Measurements from ENCODE around the gene SERPINA6. TPM values are rescaled to one million over a fixed set of nuclear protein-coding genes. Genes with fewer than 3 reads are reported as not detected.
"Not testable (repeated sequence)": the region's sequence is repeated elsewhere in the genome, so short reads cannot be mapped to it uniquely, and the experiment has no call there.

The SERPINA6 gene
- total and polyA plus RNA-seq, 2 donors, result 0.14 TPM; not detected in 1

GRCh38 chr14:94288610-94289465 is 34.3 kb downstream of the SERPINA6 start:
- DNase-seq (ENCODE audit: extremely low spot score), result no peak
- 61% methylated on average over 14 of the region's 14 CpGs for WGBS
- Histone ChIP-seq H3K4me3 (ENCODE audit: low read depth, low read length) (no peak overlapping the region), H3K36me3 (ENCODE audit: insufficient read depth) (no peaks in the 10 kb centered on the region), H3K4me1 (ENCODE audit: insufficient read depth) (no peaks in the 10 kb centered on the region), H3K27ac (ENCODE audit: low read depth) (no peak overlapping the region)

GRCh38 chr14:94285158-94285557 is 38.0 kb downstream of the SERPINA6 start:
- no peak for DNase-seq (ENCODE audit: extremely low spot score)
- Histone ChIP-seq H3K4me1 (ENCODE audit: insufficient read depth) (no peaks in the 10 kb centered on the region), H3K36me3 (ENCODE audit: insufficient read depth) (no peaks in the 10 kb centered on the region), H3K27ac (ENCODE audit: low read depth) (no peak overlapping the region), H3K4me3 (ENCODE audit: low read depth, low read length) (no peak overlapping the region)

DNA sequence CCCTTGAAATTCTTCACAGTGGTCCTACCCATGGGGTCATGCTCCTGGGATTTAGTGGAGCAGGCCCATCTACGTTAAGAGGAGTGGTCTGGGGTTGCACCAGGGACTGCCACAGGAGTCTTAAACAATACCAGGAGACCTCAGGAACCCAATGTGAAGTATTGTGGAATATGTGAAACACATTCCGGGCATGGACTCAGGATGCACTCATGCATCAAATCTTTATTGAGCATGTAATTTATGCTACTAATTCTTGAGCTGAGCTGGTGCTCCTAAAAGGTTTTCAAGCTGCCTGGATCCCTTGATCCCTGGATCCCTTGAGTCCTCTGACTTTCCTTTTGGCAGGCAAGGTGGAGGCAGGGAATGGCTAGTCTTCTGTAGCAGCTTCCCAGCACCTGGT is 38.9 kb downstream of the SERPINA6 start:
- Histone ChIP-seq H3K4me1 (ENCODE audit: insufficient read depth) (no peaks in the 10 kb centered on the region), H3K27ac (ENCODE audit: low read depth) (no peak overlapping the region), H3K36me3 (ENCODE audit: insufficient read depth) (no peaks in the 10 kb centered on the region), H3K4me3 (ENCODE audit: low read depth, low read length) (no peak overlapping the region)
- no peak for DNase-seq (ENCODE audit: extremely low spot score)
- 76% methylated on average over 2 of the region's 2 CpGs for WGBS

DNA sequence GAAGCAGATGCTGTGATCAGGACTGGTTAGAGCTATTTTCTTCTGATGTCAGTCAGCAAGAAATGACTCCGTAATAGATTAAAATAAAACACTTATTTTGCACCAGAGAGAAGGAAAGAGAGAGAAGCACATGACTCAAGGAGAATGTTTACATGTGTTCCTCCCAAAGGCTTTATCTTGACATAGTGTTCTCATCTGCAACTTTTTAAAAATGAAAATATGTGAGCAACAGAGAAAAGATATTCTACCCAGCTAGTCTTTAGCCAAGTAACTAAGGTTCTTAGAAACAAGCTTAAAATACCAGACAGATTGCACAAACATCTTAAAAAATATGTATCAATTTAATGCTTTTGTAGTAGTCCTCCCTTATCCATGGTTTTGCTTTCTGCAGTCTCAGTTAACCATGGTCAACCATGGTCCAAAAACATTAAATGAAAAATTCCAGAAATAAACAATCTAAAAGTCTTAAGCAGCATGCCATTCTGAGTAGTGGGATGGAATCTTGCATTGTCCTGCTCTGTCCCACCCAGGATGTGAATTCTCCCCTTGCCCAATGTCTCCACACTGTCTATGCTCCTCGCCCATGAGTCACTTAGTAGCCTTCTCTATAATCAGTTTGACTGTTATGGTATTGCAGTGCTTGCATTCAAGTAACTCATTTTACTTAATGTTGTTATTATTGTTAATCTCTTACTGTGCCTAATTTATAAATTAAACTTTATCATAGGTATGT is 40.0 kb downstream of the SERPINA6 start:
- no peak for DNase-seq (ENCODE audit: extremely low spot score)
- 67% methylated on average over 2 of the region's 2 CpGs for WGBS
- H3K27ac ChIP-seq (ENCODE audit: low read depth), result no peak overlapping the region
- H3K4me1 ChIP-seq (ENCODE audit: insufficient read depth), result no peaks in the 10 kb centered on the region
- no peaks in the 10 kb centered on the region for H3K36me3 ChIP-seq (ENCODE audit: insufficient read depth)
- no peak overlapping the region for H3K4me3 ChIP-seq (ENCODE audit: low read depth, low read length)

DNA sequence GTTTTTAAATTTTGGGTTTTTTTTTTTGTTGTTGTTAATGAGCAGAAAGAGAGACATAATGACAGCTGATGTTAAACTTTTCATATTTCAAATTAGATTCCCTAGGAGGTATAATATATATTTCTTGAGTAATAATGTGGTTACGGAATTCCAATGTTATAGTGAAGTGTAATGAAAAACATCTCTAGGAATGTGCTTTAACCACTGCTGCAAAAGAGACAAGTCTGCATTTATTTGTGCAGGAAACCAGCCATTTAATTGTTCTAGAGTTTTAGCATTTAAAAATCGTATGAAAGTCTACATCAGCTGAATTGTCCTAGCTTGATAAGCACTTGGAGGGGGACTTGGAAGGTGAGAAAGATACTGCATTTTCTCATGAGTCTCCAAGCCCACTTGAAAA is 44.4 kb downstream of the SERPINA6 start:
- H3K36me3 ChIP-seq (ENCODE audit: insufficient read depth), result no peaks in the 10 kb centered on the region
- H3K27ac ChIP-seq (ENCODE audit: low read depth), result no peak overlapping the region
- H3K4me1 ChIP-seq (ENCODE audit: insufficient read depth), result no peaks in the 10 kb centered on the region
- WGBS, result 56% methylated on average over 2 of the region's 2 CpGs
- no peak for DNase-seq (ENCODE audit: extremely low spot score)
- H3K4me3 ChIP-seq (ENCODE audit: low read depth, low read length), result no peak overlapping the region

DNA sequence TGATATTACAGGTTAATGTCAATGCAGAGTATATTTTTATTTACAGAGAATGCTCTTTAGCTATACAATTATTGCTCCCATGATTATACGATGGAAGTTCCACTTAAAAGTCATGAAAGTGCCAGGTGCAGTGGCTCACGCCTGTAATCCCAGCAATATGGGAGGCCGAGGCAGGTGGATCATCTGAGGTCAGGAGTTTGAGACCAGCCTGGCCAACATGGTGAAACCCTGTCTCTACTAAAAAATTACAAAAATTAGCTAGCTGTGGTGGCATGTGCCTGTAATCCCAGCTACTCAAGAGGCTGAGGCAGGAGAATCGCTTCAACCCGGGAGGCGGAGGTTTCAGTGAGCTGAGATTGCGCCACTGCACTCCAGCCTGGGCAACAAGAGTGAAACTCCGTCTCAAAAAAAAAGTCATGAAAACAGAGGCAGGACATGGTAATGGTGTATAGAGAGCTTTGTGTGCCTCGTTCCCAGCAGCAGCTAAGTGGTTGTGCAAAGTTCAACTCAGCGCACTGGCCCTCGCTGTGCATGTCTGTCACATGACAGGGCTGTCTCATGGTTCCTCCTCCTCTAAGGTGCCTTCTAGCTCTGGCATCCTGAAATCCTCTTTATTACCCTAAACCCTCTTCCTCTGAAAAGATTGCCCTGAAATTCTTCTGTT is 46.1 kb downstream of the SERPINA6 start:
- H3K4me1 ChIP-seq (ENCODE audit: insufficient read depth); H3K36me3 ChIP-seq (ENCODE audit: insufficient read depth); DNase-seq (ENCODE audit: extremely low spot score); H3K4me3 ChIP-seq (ENCODE audit: low read depth, low read length); H3K27ac ChIP-seq (ENCODE audit: low read depth): not testable (repeated sequence)
- 78% methylated on average over 11 of the region's 11 CpGs for WGBS

DNA sequence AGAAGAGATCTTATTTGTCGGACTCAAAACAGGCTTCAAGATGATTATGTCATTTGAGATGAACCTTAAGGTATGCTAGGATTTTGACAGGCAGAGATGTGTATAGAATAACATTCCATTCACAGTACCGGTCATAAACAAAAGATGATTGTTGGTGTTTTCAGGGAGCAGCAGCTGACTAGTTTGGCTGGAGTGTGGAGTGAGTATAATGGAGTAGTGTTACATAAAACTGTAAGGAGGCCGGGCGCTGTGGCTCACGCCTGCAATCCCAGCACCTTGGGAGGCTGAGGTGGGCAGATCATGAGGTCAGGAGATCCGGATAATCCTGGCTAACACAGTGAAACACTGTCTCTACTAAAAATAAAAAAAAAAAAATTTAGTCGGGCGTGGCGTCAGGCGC is 54.0 kb downstream of the SERPINA6 start:
- H3K36me3 ChIP-seq (ENCODE audit: insufficient read depth), result no peaks in the 10 kb centered on the region
- no peak overlapping the region for H3K27ac ChIP-seq (ENCODE audit: low read depth)
- DNase-seq (ENCODE audit: extremely low spot score), result no peak
- 77% methylated on average over 10 of the region's 10 CpGs for WGBS
- no peak overlapping the region for H3K4me3 ChIP-seq (ENCODE audit: low read depth, low read length)
- H3K4me1 ChIP-seq (ENCODE audit: insufficient read depth), result no peaks in the 10 kb centered on the region

GRCh38 chr14:94268582-94268981 is 54.6 kb downstream of the SERPINA6 start:
- WGBS, result 76% methylated on average over 7 of the region's 7 CpGs
- not testable (repeated sequence) for H3K4me1 ChIP-seq (ENCODE audit: insufficient read depth); H3K36me3 ChIP-seq (ENCODE audit: insufficient read depth); H3K4me3 ChIP-seq (ENCODE audit: low read depth, low read length); DNase-seq (ENCODE audit: extremely low spot score); H3K27ac ChIP-seq (ENCODE audit: low read depth)

- no peaks in the 10 kb centered on the region for H3K36me3 ChIP-seq (ENCODE audit: insufficient read depth)
- DNase-seq (ENCODE audit: extremely low spot score), result no peak
- no peak overlapping the region for H3K27ac ChIP-seq (ENCODE audit: low read depth)
- 51% methylated on average over 1 of the region's 1 CpG for WGBS
- no peaks in the 10 kb centered on the region for H3K4me1 ChIP-seq (ENCODE audit: insufficient read depth)
- no peak overlapping the region for H3K4me3 ChIP-seq (ENCODE audit: low read depth, low read length)
Measured at GRCh38 chr14:94267352-94267751, 55.8 kb downstream of the SERPINA6 start.

- not testable (repeated sequence) for DNase-seq (ENCODE audit: extremely low spot score); H3K36me3 ChIP-seq (ENCODE audit: insufficient read depth); H3K4me3 ChIP-seq (ENCODE audit: low read depth, low read length); H3K4me1 ChIP-seq (ENCODE audit: insufficient read depth); H3K27ac ChIP-seq (ENCODE audit: low read depth)
- 85% methylated on average over 3 of the region's 3 CpGs for WGBS
Measured at GRCh38 chr14:94264195-94264594, 58.9 kb downstream of the SERPINA6 start.

Other genes with a start within 250 kb of the SERPINA6 start
- gene DDX24, start 242.1 kb downstream of the SERPINA6 start, total RNA-seq, result 55.1 TPM
- 144 TPM for gene DDX24, start 242.1 kb downstream of the SERPINA6 start, polyA plus RNA-seq
- 7.2 TPM for gene IFI27L1, start 242.0 kb downstream of the SERPINA6 start, total RNA-seq
- gene IFI27L1, start 242.0 kb downstream of the SERPINA6 start, polyA plus RNA-seq, result 18.9 TPM
- gene IFI27, start 212.6 kb downstream of the SERPINA6 start, total RNA-seq, result 19.9 TPM
- 417 TPM for gene IFI27, start 212.6 kb downstream of the SERPINA6 start, polyA plus RNA-seq
- gene IFI27L2, start 193.7 kb downstream of the SERPINA6 start, total RNA-seq, result 16.6 TPM
- gene IFI27L2, start 193.7 kb downstream of the SERPINA6 start, polyA plus RNA-seq, result 77.6 TPM
- gene PPP4R4, start 149.0 kb downstream of the SERPINA6 start, total RNA-seq, result 0.37 TPM
- 0.63 TPM for gene PPP4R4, start 149.0 kb downstream of the SERPINA6 start, polyA plus RNA-seq
- not detected for gene SERPINA10, start 30.1 kb downstream of the SERPINA6 start, total RNA-seq
- 0.10 TPM for gene SERPINA10, start 30.1 kb downstream of the SERPINA6 start, polyA plus RNA-seq
- gene SERPINA2, start 43.4 kb upstream of the SERPINA6 start, total RNA-seq, result not detected
- gene SERPINA2, start 43.4 kb upstream of the SERPINA6 start, polyA plus RNA-seq, result not detected
- 1.9 TPM for gene SERPINA1, start 65.3 kb upstream of the SERPINA6 start, total RNA-seq
- gene SERPINA1, start 65.3 kb upstream of the SERPINA6 start, polyA plus RNA-seq, result 51.8 TPM
- gene SERPINA11, start 129.5 kb upstream of the SERPINA6 start, total RNA-seq, result not detected
- gene SERPINA11, start 129.5 kb upstream of the SERPINA6 start, polyA plus RNA-seq, result 0.05 TPM
- not detected for gene SERPINA9, start 152.9 kb upstream of the SERPINA6 start, total RNA-seq
- not detected for gene SERPINA9, start 152.9 kb upstream of the SERPINA6 start, polyA plus RNA-seq
- not detected for gene SERPINA12, start 186.1 kb upstream of the SERPINA6 start, total RNA-seq
- not detected for gene SERPINA12, start 186.1 kb upstream of the SERPINA6 start, polyA plus RNA-seq
- not detected for gene SERPINA4, start 238.1 kb upstream of the SERPINA6 start, total RNA-seq
- gene SERPINA4, start 238.1 kb upstream of the SERPINA6 start, polyA plus RNA-seq, result not detected

Data from urinary bladder (tissue), 4 donors.